ENCODE data around the gene CMTM4.

Gene CMTM4

DNA sequence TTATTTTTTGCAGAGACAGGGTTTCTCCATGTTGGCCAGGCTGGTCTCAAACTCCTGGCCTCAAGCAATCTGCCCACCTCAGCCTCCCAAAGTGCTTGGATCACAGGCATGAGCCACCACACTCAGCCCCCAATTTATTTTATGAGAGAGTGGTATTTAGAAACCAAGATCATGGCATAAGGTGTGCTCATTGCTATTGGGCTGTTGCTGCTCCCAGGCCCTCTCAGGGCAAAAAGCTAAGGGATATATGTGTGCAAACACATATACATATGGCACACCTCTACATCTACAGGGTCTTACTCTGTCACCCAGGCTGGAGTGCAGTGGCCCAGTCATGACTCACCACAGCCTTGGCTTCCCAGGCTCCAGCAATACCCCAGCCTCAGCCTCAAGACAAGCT is 15.0 kb upstream of the CMTM4 start:
- no peak for DNase-seq (ENCODE audit: low read depth, low spot score)
- in situ Hi-C loops (cut with HindIII; ENCODE audit: low sequenced_read_pairs): no loop called here

DNA sequence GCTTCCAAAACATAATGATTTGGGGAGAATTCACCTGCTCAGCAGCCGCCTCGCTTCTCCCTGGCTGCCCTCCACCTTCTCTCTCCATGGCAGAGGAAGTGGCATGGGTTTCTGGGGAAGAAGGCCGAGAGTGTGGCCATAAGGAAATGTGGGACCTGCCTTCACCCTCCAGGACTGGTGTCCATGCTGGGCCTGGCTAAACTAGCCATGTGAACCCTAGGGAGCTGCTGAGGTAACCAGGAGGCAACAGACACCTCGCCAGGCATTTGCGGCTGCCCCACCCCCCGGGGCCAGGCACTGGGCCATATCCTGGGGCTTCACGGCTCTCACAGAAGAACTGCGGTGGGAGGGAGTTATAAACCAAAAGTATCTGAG is 9.9 kb upstream of the CMTM4 start:
- TF ChIP-seq, protein P1, sequence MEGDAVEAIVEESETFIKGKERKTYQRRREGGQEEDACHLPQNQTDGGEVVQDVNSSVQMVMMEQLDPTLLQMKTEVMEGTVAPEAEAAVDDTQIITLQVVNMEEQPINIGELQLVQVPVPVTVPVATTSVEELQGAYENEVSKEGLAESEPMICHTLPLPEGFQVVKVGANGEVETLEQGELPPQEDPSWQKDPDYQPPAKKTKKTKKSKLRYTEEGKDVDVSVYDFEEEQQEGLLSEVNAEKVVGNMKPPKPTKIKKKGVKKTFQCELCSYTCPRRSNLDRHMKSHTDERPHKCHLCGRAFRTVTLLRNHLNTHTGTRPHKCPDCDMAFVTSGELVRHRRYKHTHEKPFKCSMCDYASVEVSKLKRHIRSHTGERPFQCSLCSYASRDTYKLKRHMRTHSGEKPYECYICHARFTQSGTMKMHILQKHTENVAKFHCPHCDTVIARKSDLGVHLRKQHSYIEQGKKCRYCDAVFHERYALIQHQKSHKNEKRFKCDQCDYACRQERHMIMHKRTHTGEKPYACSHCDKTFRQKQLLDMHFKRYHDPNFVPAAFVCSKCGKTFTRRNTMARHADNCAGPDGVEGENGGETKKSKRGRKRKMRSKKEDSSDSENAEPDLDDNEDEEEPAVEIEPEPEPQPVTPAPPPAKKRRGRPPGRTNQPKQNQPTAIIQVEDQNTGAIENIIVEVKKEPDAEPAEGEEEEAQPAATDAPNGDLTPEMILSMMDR (IDR thresholded peaks at IDR 0.05; ENCODE audit: low read depth, low read length): no peak
- in situ Hi-C loops (cut with HindIII; ENCODE audit: low sequenced_read_pairs): no loop called here
- peak; percentile 13 for DNase-seq (ENCODE audit: low read depth, low spot score)
- no peak overlapping the region for H3K4me3 ChIP-seq (ENCODE audit: low read depth, low read length)

More for the DNA sequence above, 15.0 kb upstream of the CMTM4 start:
- TF ChIP-seq, protein P1 (IDR thresholded peaks at IDR 0.05; ENCODE audit: low read depth, low read length): no peak
- no peak overlapping the region for H3K4me3 ChIP-seq (ENCODE audit: low read depth, low read length)

DNA sequence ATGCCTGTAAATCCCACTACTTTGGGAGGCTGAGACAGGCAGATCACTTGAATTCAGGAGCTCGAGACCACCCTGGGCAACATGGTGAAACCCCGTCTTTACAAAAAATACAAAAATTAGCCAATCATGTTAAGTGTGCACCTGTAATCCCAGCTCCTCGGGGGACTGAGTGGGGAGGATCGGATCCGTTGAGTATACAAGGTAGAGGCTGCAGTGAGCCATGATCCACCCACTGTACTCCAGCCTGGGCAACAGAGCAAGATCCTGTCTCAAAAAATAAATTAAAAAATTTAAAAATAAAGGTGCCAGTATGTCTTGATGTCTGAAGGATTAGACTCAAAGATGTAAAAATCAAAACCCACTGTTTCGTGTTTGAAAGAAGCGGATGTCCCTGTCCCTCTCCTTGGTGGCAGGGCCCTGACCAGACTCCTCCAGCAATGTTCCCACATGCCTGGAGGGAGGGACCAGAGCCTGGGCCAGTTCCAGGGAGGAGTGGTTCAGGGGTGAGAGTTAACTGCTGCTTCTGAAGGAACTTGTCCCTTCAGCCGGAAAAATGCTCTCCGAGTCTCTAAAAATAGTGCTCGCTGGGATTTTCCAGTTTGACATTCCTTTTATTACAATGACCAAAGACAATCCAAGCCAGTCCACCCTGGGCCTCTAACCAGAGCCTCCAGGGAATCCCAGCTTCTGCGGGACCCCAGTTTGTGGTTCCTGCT is 9.4 kb upstream of the CMTM4 start:
- in situ Hi-C loops (cut with HindIII; ENCODE audit: low sequenced_read_pairs): no loop called here

DNA sequence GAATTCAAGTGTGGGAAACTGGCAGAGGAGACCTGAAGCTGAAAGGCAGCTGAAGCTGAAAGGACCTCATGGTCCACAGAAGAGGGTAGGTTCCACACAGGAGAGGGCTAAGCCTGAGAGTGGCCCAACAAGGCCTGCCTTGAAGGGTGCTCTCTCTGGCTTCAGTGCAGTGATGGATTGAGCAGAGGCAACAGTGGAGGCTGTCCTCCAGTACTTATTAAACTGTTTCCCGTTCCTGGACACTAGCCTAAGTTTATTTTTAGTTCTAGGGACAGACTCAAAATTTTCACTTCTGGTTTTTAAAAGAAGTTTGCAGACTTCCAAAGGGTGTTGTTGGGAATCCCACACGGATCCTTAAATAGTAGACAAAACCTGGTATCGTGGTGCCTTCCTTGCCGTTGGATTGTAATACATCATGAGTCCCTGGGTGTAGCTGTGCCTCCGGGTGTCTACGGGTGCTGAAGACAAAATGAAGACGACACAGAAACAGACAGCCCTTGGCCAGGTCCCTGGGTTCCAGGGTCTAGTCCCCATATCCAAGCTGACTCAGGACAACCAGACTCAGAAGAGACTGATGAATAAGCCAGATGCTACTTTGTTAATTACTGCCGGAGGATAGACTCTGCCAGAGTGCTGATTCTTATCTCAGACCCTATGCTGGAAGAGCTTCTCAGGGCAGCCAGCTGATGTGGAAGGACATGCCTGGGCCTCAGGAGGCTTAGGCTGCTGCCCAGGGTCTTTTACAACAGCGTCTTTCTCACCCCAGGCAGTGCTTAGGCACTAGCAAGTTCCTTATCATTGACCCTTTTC is 7.1 kb upstream of the CMTM4 start:
- in situ Hi-C loops (cut with HindIII; ENCODE audit: low sequenced_read_pairs): no loop called here
- TF ChIP-seq, protein P1 (IDR thresholded peaks at IDR 0.05; ENCODE audit: low read depth, low read length): no peak
- DNase-seq (ENCODE audit: low read depth, low spot score): no peak
- no peak overlapping the region for H3K4me3 ChIP-seq (ENCODE audit: low read depth, low read length)

More for the DNA sequence above, 9.4 kb upstream of the CMTM4 start:
- H3K4me3 ChIP-seq (ENCODE audit: low read depth, low read length): no peak overlapping the region
- TF ChIP-seq, protein P1 (IDR thresholded peaks at IDR 0.05; ENCODE audit: low read depth, low read length): no peak
- DNase-seq (ENCODE audit: low read depth, low spot score): peak; percentile 29

DNA sequence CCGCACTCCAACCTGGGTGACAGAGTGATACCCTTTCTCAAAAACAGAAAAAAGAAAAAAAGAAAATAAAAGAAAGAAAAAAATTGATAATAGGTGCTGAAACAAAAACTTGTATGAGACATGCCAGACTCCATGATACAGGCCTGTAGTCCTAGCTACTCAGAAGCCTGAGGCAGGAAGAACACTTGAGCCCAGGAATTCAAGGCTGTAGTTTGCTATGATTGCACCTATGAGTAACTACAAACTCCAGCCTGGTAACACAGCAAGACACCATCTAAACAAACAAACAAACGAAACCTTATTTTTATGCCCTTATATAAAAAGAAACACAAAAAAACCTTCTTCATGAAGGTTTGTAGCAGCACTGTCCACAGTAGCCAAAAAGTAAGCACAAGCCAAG is 5.0 kb upstream of the CMTM4 start:
- in situ Hi-C loops (cut with HindIII; ENCODE audit: low sequenced_read_pairs): no loop called here
- DNase-seq (ENCODE audit: low read depth, low spot score): no peak
- H3K4me3 ChIP-seq (ENCODE audit: low read depth, low read length): no peak overlapping the region
- TF ChIP-seq, protein P1 (IDR thresholded peaks at IDR 0.05; ENCODE audit: low read depth, low read length): no peak

DNA sequence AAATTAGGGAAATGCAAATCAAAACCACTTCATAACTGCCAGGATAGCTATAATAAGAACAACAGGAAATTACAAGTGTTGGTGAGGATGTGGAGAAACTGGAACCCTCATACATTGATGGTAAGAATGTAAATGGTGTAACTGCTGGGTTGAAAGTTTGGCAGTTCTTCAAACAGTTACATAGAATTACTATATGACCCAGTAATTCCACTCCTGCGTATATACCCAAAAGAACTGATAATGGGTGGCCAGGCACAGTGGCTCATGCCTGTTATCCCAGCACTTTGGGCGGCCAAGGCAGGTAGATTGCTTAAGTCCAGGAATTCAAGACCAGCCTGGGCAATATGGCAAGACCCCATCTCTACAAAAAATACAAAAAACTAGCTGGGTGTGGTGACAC is 4.5 kb upstream of the CMTM4 start:
- TF ChIP-seq, protein P1 (IDR thresholded peaks at IDR 0.05; ENCODE audit: low read depth, low read length): no peak
- no peak overlapping the region for H3K4me3 ChIP-seq (ENCODE audit: low read depth, low read length)
- in situ Hi-C loops (cut with HindIII; ENCODE audit: low sequenced_read_pairs): no loop called here
- DNase-seq (ENCODE audit: low read depth, low spot score): no peak
